ENCODE data around the gene LAMC1. TPM values are rescaled to one million over a fixed set of nuclear protein-coding genes. Genes with fewer than 3 reads are reported as not detected.

LAMC1 gene
- total and polyA plus RNA-seq, 2 of the 4 experiments (the other 2 are of a cell fraction) = 249 to 394 TPM

- peak overlapping the region; percentile 89 for H2AFZ ChIP-seq (replicated peaks; ENCODE audit: low read length, poor library complexity)
- no peak for TF ChIP-seq RCOR1 (IDR thresholded peaks at IDR 0.05; ENCODE audit: insufficient replicate concordance, low read length)
- TF ChIP-seq CTCF (conservative IDR thresholded peaks at IDR 0.05; ENCODE audit: low read depth, low read length) = no peak
- TF ChIP-seq CHD1 (IDR thresholded peaks at IDR 0.05; ENCODE audit: low read depth, low read length) = no peak
- TF ChIP-seq FOS (IDR thresholded peaks at IDR 0.05; ENCODE audit: low read depth, low read length) = peak; percentile 90
- TF ChIP-seq MAZ (IDR thresholded peaks at IDR 0.05; ENCODE audit: borderline replicate concordance, low read depth, low read length) = peak; percentile 46; the same call in 1 of the 2 replicates
- TF ChIP-seq USF2 (IDR thresholded peaks at IDR 0.05; ENCODE audit: low read depth, low read length) = no peak
- TF ChIP-seq MXI1 (IDR thresholded peaks at IDR 0.05; ENCODE audit: borderline replicate concordance, low read depth, low read length) = 0 out of 2 replicates have a peak, but pooled peaks have one; percentile 62
- peak; percentile 82 for TF ChIP-seq MAFK (IDR thresholded peaks at IDR 0.05; ENCODE audit: low read depth, low read length)
- 0 out of 2 replicates have a peak, but pooled peaks have one; percentile 11 for TF ChIP-seq CEBPB (IDR thresholded peaks at IDR 0.05; ENCODE audit: low read depth, low read length)
- TF ChIP-seq RFX5 (IDR thresholded peaks at IDR 0.05; ENCODE audit: low read depth, low read length) = no peak
- peak; percentile 95 for TF ChIP-seq NFE2L2 (IDR thresholded peaks at IDR 0.05; ENCODE audit: low read depth, low read length)
- TF ChIP-seq BHLHE40 (IDR thresholded peaks at IDR 0.05; ENCODE audit: low read depth, low read length) = peak; percentile 47; the same call in 1 of the 2 replicates
- peak; percentile 94 for TF ChIP-seq POLR2A (IDR thresholded peaks at IDR 0.05; ENCODE audit: low read depth, low read length)
- no peak; the same call in none of the 2 replicates for TF ChIP-seq RAD21 (IDR thresholded peaks at IDR 0.05; ENCODE audit: low read length)
Observed at GRCh38 chr1:183022202-183023145, 746 bp upstream of the LAMC1 start.

More at GRCh38 chr1:183022202-183023145, 746 bp upstream of the LAMC1 start:
- ChIA-PET CTCF (interaction anchor here (0.7 kb wide), 1 partner anchor 60 kb away, joined by 3 read pairs; no protein-coding TSS in a partner anchor), POLR2A (ENCODE audit: unreplicated experiment) (no interaction called here)
- H3K4me3 ChIP-seq (ENCODE audit: insufficient read depth, low read depth, low read length) = peak overlapping the region; percentile 45
- ATAC-seq (ENCODE audit: low read depth) (peak; percentile 42), DNase-seq (peak; percentile 98)
- in situ Hi-C loops (cut with MboI; ENCODE audit: low sequenced_read_pairs) = loop anchor here (5.0 to 10.0 kb wide), 2 partner anchors 65 to 212 kb away; no protein-coding TSS in a partner anchor
- peak overlapping the region; percentile 97 for H2BK5ac ChIP-seq (ENCODE audit: low read depth, low read length, poor library complexity, severe bottlenecking)
- BruUV-seq (replicated peaks) = no TSS peak
- H2AK5ac ChIP-seq (ENCODE audit: low read depth, low read length) = peak overlapping the region; percentile 76
- peak overlapping the region; percentile 51 for H4K5ac ChIP-seq (ENCODE audit: low read depth, low read length)
- H2BK20ac ChIP-seq (ENCODE audit: low read depth, low read length) = peak overlapping the region; percentile 83
- H2BK15ac ChIP-seq (ENCODE audit: low read depth, low read length) = peak overlapping the region; percentile 91; the same call in 2 of the 3 replicates
- WGBS, 2 experiments (ENCODE audit: extremely low coverage in 2 of 2, insufficient read length in 1 of 2) = 0% methylated on average over 26 of the region's 57 CpGs; no CpG with 5 or more reads in 1 of the 2 experiments
- peaks cover 0 to 15% of the 10 kb centered on the region in 2 experiments; a peak in 2 of 4 replicates for H3K79me1 ChIP-seq (ENCODE audit: low read depth in 1 of 2, low read length in 2 of 2)
- H4K20me1 ChIP-seq (ENCODE audit: insufficient read depth, low read length) = peaks cover 26% of the 10 kb centered on the region
- H3K18ac ChIP-seq (ENCODE audit: low read depth, low read length) = peak overlapping the region; percentile 50
- H3K4ac ChIP-seq (ENCODE audit: low read depth, low read length) = peak overlapping the region; percentile 93
- peak overlapping the region; percentile 63 for H3K4me2 ChIP-seq (ENCODE audit: low read depth, low read length)
- peak overlapping the region; percentile 85 for H2BK120ac ChIP-seq (ENCODE audit: low read depth, low read length)
- H2AK9ac ChIP-seq (replicated peaks; ENCODE audit: low read depth, low read length, poor library complexity) = peak overlapping the region; percentile 99
- intact Hi-C loops (cut with micrococcal nuclease) = loop anchor here (2.0 to 5.0 kb wide), 3 partner anchors 38 to 450 kb away; partner anchors contain the start of gene SMG7
- no peaks in the 10 kb centered on the region for H3K27me3 ChIP-seq (ENCODE audit: control insufficient read depth, insufficient read depth, low read length)
- peak overlapping the region; percentile 83 for H3K23ac ChIP-seq (ENCODE audit: low read depth, low read length)
- peak overlapping the region; percentile 85 for H3K56ac ChIP-seq (ENCODE audit: extremely low read depth, insufficient read depth, low read length)
- dilution Hi-C loops (cut with HindIII; ENCODE audit: low sequenced_read_pairs, unreplicated experiment) = no loop called here
- peak overlapping the region; percentile 77 for H4K91ac ChIP-seq (ENCODE audit: insufficient read depth, low read depth, low read length)
- H3K36me3 ChIP-seq (ENCODE audit: control insufficient read depth, insufficient read depth, low read length) = no peaks in the 10 kb centered on the region
- H3K4me1 ChIP-seq (ENCODE audit: control insufficient read depth, insufficient read depth, low read length) = peaks cover 2% of the 10 kb centered on the region; the same call in 1 of the 2 replicates
- peak overlapping the region; percentile 84 for H3K27ac ChIP-seq (ENCODE audit: insufficient read depth, low read length)
- no peaks in the 10 kb centered on the region for H3K9me1 ChIP-seq (ENCODE audit: insufficient read depth, low read length)
- peak overlapping the region; percentile 88 for H3K14ac ChIP-seq (replicated peaks; ENCODE audit: low read depth, low read length)
- no peaks in the 10 kb centered on the region for H3K9me3 ChIP-seq (ENCODE audit: control insufficient read depth, insufficient read depth, low read length)
- H4K8ac ChIP-seq (ENCODE audit: low read depth in 2 of 2, low read length in 2 of 2) = peak overlapping the region; percentile 43 to 92
- peak overlapping the region; percentile 84 for H3K9ac ChIP-seq (ENCODE audit: low read depth, low read length)

All from IMR-90 (cell line).